Kidney (tissue), 14 donors: ENCODE results near the gene UBXN2A. TPM values are rescaled to one million over a fixed set of nuclear protein-coding genes. Genes with fewer than 3 reads are reported as not detected.

ENCODE experiments used
- DNase-seq, 5 donors: peaks; one replicate each; pipeline ENCODE4 v3.0.0-alpha.2; 2013 to 2020
- FAIRE-seq: peaks from 2 replicates; lab custom pipeline; 2012; peaks lifted over from hg19 to GRCh38; lab: Jason Lieb, UNC
- H3K27ac ChIP-seq, 2 donors: one replicate each; pipeline ENCODE4 v1.7.0; 2013; ENCODE audit warnings: low read depth in 2 of 2, low read length in 2 of 2, inconsistent platforms in 1 of 2
- H3K27me3 ChIP-seq: one replicate; pipeline ENCODE4 v1.7.1; 2013; ENCODE audit warnings: low read length, inconsistent platforms; ENCODE audit not compliant: control insufficient read depth, insufficient read depth
- H3K36me3 ChIP-seq, 3 donors: one replicate each; pipeline versions ENCODE4 v1.7.0 to v1.7.1; 2013; ENCODE audit warnings: low read length in 3 of 3, control low read depth in 1 of 3, inconsistent platforms in 1 of 3; ENCODE audit not compliant: insufficient read depth in 3 of 3, control insufficient read depth in 2 of 3
- H3K4me1 ChIP-seq, 3 donors: one replicate each; pipeline versions ENCODE4 v1.7.0 to v1.7.1; 2013; ENCODE audit warnings: low read length in 3 of 3, inconsistent platforms in 1 of 3, low read depth in 1 of 3; ENCODE audit not compliant: control insufficient read depth in 2 of 3, insufficient read depth in 2 of 3
- H3K4me3 ChIP-seq, 3 donors: one replicate each; pipeline versions ENCODE4 v1.7.0 to v1.8.1; 2013; ENCODE audit warnings: low read length in 3 of 3, control low read depth in 1 of 3, inconsistent platforms in 1 of 3
- H3K9ac ChIP-seq, 3 donors: one replicate each; pipeline versions ENCODE4 v1.7.0 to v1.7.1; 2013; ENCODE audit warnings: low read length in 3 of 3, control low read depth in 1 of 3, inconsistent platforms in 1 of 3
- H3K9me3 ChIP-seq, 3 donors: one replicate each; pipeline versions ENCODE4 v1.7.0 to v1.7.1; 2013; ENCODE audit warnings: low read length in 3 of 3, control low read depth in 1 of 3, inconsistent platforms in 1 of 3; ENCODE audit not compliant: control insufficient read depth in 2 of 3, insufficient read depth in 1 of 3
- CTCF ChIP-seq: IDR thresholded peaks from 3 replicates; pipeline ENCODE4 v1.5.1; 2012; ENCODE audit warnings: mild to moderate bottlenecking, moderate library complexity, borderline replicate concordance; ENCODE audit not compliant: insufficient read depth; ENCODE audit errors: extremely low read depth
- intact Hi-C: fragments of 100-400 bp; cut with DNase I; formaldehyde crosslinking; loops from one replicate; pipeline ENCODE4 v1.11.1; 2022
- polyA plus RNA-seq: library from polyadenylated mRNA; stranded (reverse); fragments of 350-450 nt; fragmentation: Illumina TruSeq; extraction: RNeasy Lipid Tissue Mini Kit (QIAGEN cat#74804); gene quantifications from one replicate; pipeline ENCODE4 v1.2.3, GENCODE V29; 2014; ENCODE audit warnings: low read depth, low replicate concordance; ENCODE audit not compliant: insufficient read depth
- total RNA-seq: library from RNA; stranded (reverse); fragmentation: NEBNext Ultra II Directional; extraction: Animal tissue kit (Norgen Biotek cat#: 25700); gene quantifications from one replicate; pipeline ENCODE4 v1.2.1, GENCODE V29; 2021
- donor health status: control.
- donor health status: control.
- donor health status: control.
- donor health status: control.
- donor health status: control.
- donor health status: DM: yes; HTN: yes; CAD: no.
- donor health status: Normal renal cell carcinoma (clear cell type).

Gene UBXN2A
- total and polyA plus RNA-seq, 2 donors from 2014 or later: 7.9 to 11.9 TPM

GRCh38 chr2:24015562-24016375 lies 75.5 kb downstream of the UBXN2A start:
- intact Hi-C loops: no loop called here
- H3K9ac ChIP-seq: no peak overlapping the region
- H3K27me3 ChIP-seq: no peaks in the 10 kb centered on the region
- H3K4me3 ChIP-seq: no peak overlapping the region
- H3K9me3 ChIP-seq: no peaks in the 10 kb centered on the region
- no peak overlapping the region for H3K27ac ChIP-seq
- DNase-seq: no peak
- no peaks in the 10 kb centered on the region for H3K4me1 ChIP-seq
- no peaks in the 10 kb centered on the region for H3K36me3 ChIP-seq
- FAIRE-seq: no peak
- no peak for TF ChIP-seq CTCF

GRCh38 chr2:24016376-24016761 lies 76.1 kb downstream of the UBXN2A start:
- intact Hi-C loops: no loop called here
- no peaks in the 10 kb centered on the region for H3K9me3 ChIP-seq
- DNase-seq (no peak), FAIRE-seq (no peak)
- no peak overlapping the region for H3K9ac ChIP-seq
- H3K27me3 ChIP-seq: no peaks in the 10 kb centered on the region
- no peaks in the 10 kb centered on the region for H3K4me1 ChIP-seq
- TF ChIP-seq CTCF: no peak
- H3K4me3 ChIP-seq: no peak overlapping the region
- H3K36me3 ChIP-seq: no peaks in the 10 kb centered on the region
- no peak overlapping the region for H3K27ac ChIP-seq

GRCh38 chr2:24016853-24017703 lies 76.8 kb downstream of the UBXN2A start:
- intact Hi-C loops: no loop called here
- no peak for TF ChIP-seq CTCF

More at GRCh38 chr2:24016853-24017703, 76.8 kb downstream of the UBXN2A start:
- DNase-seq (no peak), FAIRE-seq (no peak)
- Histone ChIP-seq H3K36me3 (no peaks in the 10 kb centered on the region), H3K4me1 (no peaks in the 10 kb centered on the region), H3K4me3 (no peak overlapping the region), H3K27me3 (no peaks in the 10 kb centered on the region), H3K9me3 (no peaks in the 10 kb centered on the region), H3K27ac (no peak overlapping the region), H3K9ac (no peak overlapping the region)
